RWPE2 (cell line): ENCODE results near the gene SLC9A5.

ENCODE experiments used
- ATAC-seq: fragments of 200-7000 bp; cut with Tn5 transposase; 3 replicates; pipeline ENCODE4 v1.9.1; 2021; ENCODE audit warnings: low read depth
- DNase-seq: peaks from one replicate; pipeline ENCODE4 v3.0.0-alpha.2; 2020; ENCODE audit warnings: low spot score
- H3K27ac ChIP-seq: fragments of 450-650 bp; 2 replicates; pipeline ENCODE4 v1.5.1; 2017; ENCODE audit warnings: mild to moderate bottlenecking; ENCODE audit not compliant: poor library complexity, severe bottlenecking
- H3K27me3 ChIP-seq: fragments of 250-450 bp; sonication (Bioruptor Pico); 2 replicates; pipeline ENCODE4 v1.5.1; 2021; ENCODE audit warnings: mild to moderate bottlenecking, moderate library complexity; ENCODE audit not compliant: insufficient read depth, poor library complexity, severe bottlenecking
- H3K36me3 ChIP-seq: fragments of 250-450 bp; sonication (Bioruptor Pico); 2 replicates; pipeline ENCODE4 v1.5.1; 2020; ENCODE audit warnings: low read depth, mild to moderate bottlenecking, moderate library complexity
- H3K4me1 ChIP-seq: fragments of 250-450 bp; sonication (Bioruptor Pico); 2 replicates; pipeline ENCODE4 v1.5.1; 2021; ENCODE audit warnings: mild to moderate bottlenecking, moderate library complexity; ENCODE audit not compliant: insufficient read depth, poor library complexity, severe bottlenecking
- H3K4me3 ChIP-seq: fragments of 250-450 bp; sonication (Bioruptor Pico); 2 replicates; pipeline ENCODE4 v1.5.1; 2021; ENCODE audit warnings: mild to moderate bottlenecking, moderate library complexity; ENCODE audit not compliant: severe bottlenecking
- H3K9me3 ChIP-seq: fragments of 250-450 bp; sonication (Bioruptor Pico); 2 replicates; pipeline ENCODE4 v1.5.1; 2021; ENCODE audit warnings: mild to moderate bottlenecking, moderate library complexity; ENCODE audit not compliant: severe bottlenecking
- TF ChIP-seq, protein P1 (sequence below): fragments of 450-650 bp; IDR thresholded peaks from one replicate; pipeline ENCODE4 v1.5.1; 2017; ENCODE audit warnings: mild to moderate bottlenecking, moderate library complexity; ENCODE audit not compliant: poor library complexity, severe bottlenecking

The SLC9A5 gene

GRCh38 chr16:67301080-67301782, 52.5 kb downstream of the SLC9A5 start:
- no peak overlapping the region for H3K27ac ChIP-seq
- DNase-seq (no peak), ATAC-seq (no peak)
- no peaks in the 10 kb centered on the region for H3K36me3 ChIP-seq
- H3K9me3 ChIP-seq, result no peaks in the 10 kb centered on the region
- H3K4me3 ChIP-seq, result no peak overlapping the region
- no peaks in the 10 kb centered on the region for H3K4me1 ChIP-seq
- H3K27me3 ChIP-seq, result no peaks in the 10 kb centered on the region
- TF ChIP-seq, protein P1, sequence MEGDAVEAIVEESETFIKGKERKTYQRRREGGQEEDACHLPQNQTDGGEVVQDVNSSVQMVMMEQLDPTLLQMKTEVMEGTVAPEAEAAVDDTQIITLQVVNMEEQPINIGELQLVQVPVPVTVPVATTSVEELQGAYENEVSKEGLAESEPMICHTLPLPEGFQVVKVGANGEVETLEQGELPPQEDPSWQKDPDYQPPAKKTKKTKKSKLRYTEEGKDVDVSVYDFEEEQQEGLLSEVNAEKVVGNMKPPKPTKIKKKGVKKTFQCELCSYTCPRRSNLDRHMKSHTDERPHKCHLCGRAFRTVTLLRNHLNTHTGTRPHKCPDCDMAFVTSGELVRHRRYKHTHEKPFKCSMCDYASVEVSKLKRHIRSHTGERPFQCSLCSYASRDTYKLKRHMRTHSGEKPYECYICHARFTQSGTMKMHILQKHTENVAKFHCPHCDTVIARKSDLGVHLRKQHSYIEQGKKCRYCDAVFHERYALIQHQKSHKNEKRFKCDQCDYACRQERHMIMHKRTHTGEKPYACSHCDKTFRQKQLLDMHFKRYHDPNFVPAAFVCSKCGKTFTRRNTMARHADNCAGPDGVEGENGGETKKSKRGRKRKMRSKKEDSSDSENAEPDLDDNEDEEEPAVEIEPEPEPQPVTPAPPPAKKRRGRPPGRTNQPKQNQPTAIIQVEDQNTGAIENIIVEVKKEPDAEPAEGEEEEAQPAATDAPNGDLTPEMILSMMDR, result no peak

- H3K36me3 ChIP-seq, result no peaks in the 10 kb centered on the region
- H3K4me3 ChIP-seq, result no peak overlapping the region
- ATAC-seq (no peak), DNase-seq (no peak)
- TF ChIP-seq, protein P1, result no peak
- H3K27me3 ChIP-seq, result no peaks in the 10 kb centered on the region
- no peaks in the 10 kb centered on the region for H3K4me1 ChIP-seq
- no peak overlapping the region for H3K27ac ChIP-seq
- no peaks in the 10 kb centered on the region for H3K9me3 ChIP-seq
Observed at GRCh38 chr16:67302076-67302475, 53.3 kb downstream of the SLC9A5 start.

DNA sequence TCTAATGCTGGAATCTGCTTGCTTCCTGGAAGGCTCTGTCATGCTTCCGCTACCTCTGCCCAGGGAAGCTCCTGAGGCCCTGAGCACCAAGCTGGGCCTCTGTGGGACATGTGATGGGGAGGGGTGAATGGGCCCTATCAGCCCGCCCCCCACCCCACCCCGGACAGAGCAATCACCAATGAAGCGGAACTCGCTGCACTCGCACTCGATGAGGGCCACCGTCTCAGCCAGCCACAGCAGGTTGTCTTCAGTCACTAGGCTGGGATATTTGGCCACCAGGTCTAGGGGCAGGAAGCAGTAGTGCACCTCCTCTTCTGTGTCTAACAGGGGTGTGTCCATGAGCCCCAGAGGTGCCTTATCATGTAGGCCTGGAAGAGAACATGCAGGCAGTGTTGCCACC, 54.2 kb downstream of the SLC9A5 start:
- H3K36me3 ChIP-seq, result no peaks in the 10 kb centered on the region
- TF ChIP-seq, protein P1, result no peak
- H3K4me1 ChIP-seq, result no peaks in the 10 kb centered on the region
- ATAC-seq (no peak), DNase-seq (no peak)
- no peaks in the 10 kb centered on the region for H3K27me3 ChIP-seq
- no peaks in the 10 kb centered on the region for H3K9me3 ChIP-seq
- H3K4me3 ChIP-seq, result no peak overlapping the region
- H3K27ac ChIP-seq, result no peak overlapping the region

GRCh38 chr16:67304020-67304419, 55.2 kb downstream of the SLC9A5 start:
- no peak overlapping the region for H3K4me3 ChIP-seq
- H3K27ac ChIP-seq, result no peak overlapping the region
- DNase-seq (no peak), ATAC-seq (no peak)
- no peaks in the 10 kb centered on the region for H3K27me3 ChIP-seq
- H3K36me3 ChIP-seq, result no peaks in the 10 kb centered on the region
- no peaks in the 10 kb centered on the region for H3K4me1 ChIP-seq
- no peaks in the 10 kb centered on the region for H3K9me3 ChIP-seq
- TF ChIP-seq, protein P1, result no peak
